ENCODE results near the gene UBASH3B.

UBASH3B gene

GRCh38 chr11:122749005-122749687 is 93.6 kb downstream of the UBASH3B start:
- Histone ChIP-seq H3K36me3 (ENCODE audit: control insufficient read depth, insufficient read depth, low read length) (no peaks in the 10 kb centered on the region), H3K27ac (no peak overlapping the region), H3K4me2 (ENCODE audit: low read length) (no peak overlapping the region), H2AFZ (no peak overlapping the region), H3K79me2 (no peaks in the 10 kb centered on the region), H3K4me1 (no peaks in the 10 kb centered on the region), H3K27me3 (ENCODE audit: control insufficient read depth, insufficient read depth, low read length) (no peaks in the 10 kb centered on the region), H3K4me3 (ENCODE audit: low read depth, low read length) (no peak overlapping the region), H3K9ac (no peak overlapping the region), H3K9me3 (ENCODE audit: control insufficient read depth, low read length) (no peaks in the 10 kb centered on the region)
- no peak for TF ChIP-seq CTCF (IDR thresholded peaks at IDR 0.05)

GRCh38 chr11:122750049-122750448 is 94.5 kb downstream of the UBASH3B start:
- Histone ChIP-seq H3K27ac (no peak overlapping the region), H3K9ac (no peak overlapping the region), H3K9me3 (ENCODE audit: control insufficient read depth, low read length) (no peaks in the 10 kb centered on the region), H3K4me3 (ENCODE audit: low read depth, low read length) (no peak overlapping the region), H3K79me2 (no peaks in the 10 kb centered on the region), H2AFZ (no peak overlapping the region), H3K36me3 (ENCODE audit: control insufficient read depth, insufficient read depth, low read length) (no peaks in the 10 kb centered on the region), H3K4me1 (no peaks in the 10 kb centered on the region), H3K27me3 (ENCODE audit: control insufficient read depth, insufficient read depth, low read length) (no peaks in the 10 kb centered on the region), H3K4me2 (ENCODE audit: low read length) (no peak overlapping the region)
- TF ChIP-seq CTCF (IDR thresholded peaks at IDR 0.05): no peak

GRCh38 chr11:122751292-122752070 is 96.0 kb downstream of the UBASH3B start:
- Histone ChIP-seq H2AFZ (no peak overlapping the region), H3K9me3 (ENCODE audit: control insufficient read depth, low read length) (no peaks in the 10 kb centered on the region), H3K36me3 (ENCODE audit: control insufficient read depth, insufficient read depth, low read length) (no peaks in the 10 kb centered on the region), H3K27me3 (ENCODE audit: control insufficient read depth, insufficient read depth, low read length) (no peaks in the 10 kb centered on the region), H3K4me3 (ENCODE audit: low read depth, low read length) (no peak overlapping the region), H3K4me2 (ENCODE audit: low read length) (no peak overlapping the region), H3K9ac (no peak overlapping the region), H3K27ac (no peak overlapping the region), H3K79me2 (no peaks in the 10 kb centered on the region), H3K4me1 (no peaks in the 10 kb centered on the region)
- no peak for TF ChIP-seq CTCF (IDR thresholded peaks at IDR 0.05)

GRCh38 chr11:122754028-122754427 is 98.5 kb downstream of the UBASH3B start:
- no peaks in the 10 kb centered on the region for H3K36me3 ChIP-seq (ENCODE audit: control insufficient read depth, insufficient read depth, low read length)
- no peak overlapping the region for H3K27ac ChIP-seq
- no peak overlapping the region for H3K9ac ChIP-seq
- no peaks in the 10 kb centered on the region for H3K27me3 ChIP-seq (ENCODE audit: control insufficient read depth, insufficient read depth, low read length)
- no peak for TF ChIP-seq CTCF (IDR thresholded peaks at IDR 0.05)
- H3K4me2 ChIP-seq (ENCODE audit: low read length): no peak overlapping the region
- H3K4me3 ChIP-seq (ENCODE audit: low read depth, low read length): no peak overlapping the region
- no peaks in the 10 kb centered on the region for H3K79me2 ChIP-seq
- no peak overlapping the region for H2AFZ ChIP-seq
- no peaks in the 10 kb centered on the region for H3K9me3 ChIP-seq (ENCODE audit: control insufficient read depth, low read length)
- H3K4me1 ChIP-seq: no peaks in the 10 kb centered on the region

All from parathyroid adenoma (tissue), 2 donors.